COLO668 (cell line): Measurements from ENCODE around the gene RNU1-2.
A peak's percentile ranks its signal among the peaks of the same experiment; 100 is the strongest.
"Not testable (repeated sequence)": the region's sequence is repeated elsewhere in the genome, so short reads cannot be mapped to it uniquely, and the experiment has no call there.

Source experiments
- DNase-seq: peaks from one replicate; lab custom pipeline; 2025; ENCODE audit not compliant: unreplicated experiment; lab: John Stamatoyannopoulos, UW

The RNU1-2 gene

GRCh38 chr1:16888860-16889816, 6.6 kb upstream of the RNU1-2 start:
- no peak for DNase-seq

GRCh38 chr1:16890539-16891021, 5.2 kb upstream of the RNU1-2 start:
- DNase-seq: not testable (repeated sequence)

DNA sequence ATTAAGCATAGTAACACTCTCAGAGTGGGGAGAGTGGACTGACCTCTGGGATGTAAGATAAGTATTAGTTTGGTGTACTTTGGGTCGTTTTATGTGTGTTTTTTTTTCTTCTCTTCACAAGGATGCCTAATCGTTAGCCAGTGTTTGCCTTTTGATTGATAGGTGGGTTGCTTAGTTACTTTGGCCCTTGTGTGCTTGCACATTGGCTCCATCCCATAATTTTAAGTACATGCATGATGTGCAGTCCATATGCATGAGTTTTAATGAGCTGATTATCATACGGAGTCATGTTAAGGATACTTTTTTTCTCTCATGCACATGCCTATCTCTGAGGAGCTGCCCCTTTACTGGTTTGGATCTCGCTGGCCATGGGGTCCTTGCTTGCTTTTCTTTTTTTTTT, 4.7 kb upstream of the RNU1-2 start:
- not testable (repeated sequence) for DNase-seq

- not testable (repeated sequence) for DNase-seq
These were observed 2.7 kb upstream of the RNU1-2 start for GRCh38 chr1:16892978-16893525.

DNA sequence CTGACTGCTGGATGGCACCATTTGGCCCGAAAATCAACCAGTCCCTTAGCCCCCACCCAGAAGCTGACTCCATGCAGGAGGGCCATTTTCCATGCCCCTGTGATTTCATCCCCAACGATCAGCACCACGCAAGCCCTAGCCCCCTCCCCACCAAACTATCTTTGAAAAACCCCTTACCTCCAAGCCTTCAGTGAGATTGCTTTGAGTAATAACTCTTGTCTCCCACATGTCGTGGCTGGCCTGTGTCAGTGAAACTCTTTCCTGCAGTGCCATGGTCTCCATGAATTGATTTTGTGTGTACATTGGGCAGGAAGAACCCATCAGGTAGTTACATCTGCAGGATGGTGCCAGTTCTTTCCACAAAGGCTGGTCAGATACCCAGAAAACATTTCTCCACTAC, 2.0 kb upstream of the RNU1-2 start:
- not testable (repeated sequence) for DNase-seq

DNA sequence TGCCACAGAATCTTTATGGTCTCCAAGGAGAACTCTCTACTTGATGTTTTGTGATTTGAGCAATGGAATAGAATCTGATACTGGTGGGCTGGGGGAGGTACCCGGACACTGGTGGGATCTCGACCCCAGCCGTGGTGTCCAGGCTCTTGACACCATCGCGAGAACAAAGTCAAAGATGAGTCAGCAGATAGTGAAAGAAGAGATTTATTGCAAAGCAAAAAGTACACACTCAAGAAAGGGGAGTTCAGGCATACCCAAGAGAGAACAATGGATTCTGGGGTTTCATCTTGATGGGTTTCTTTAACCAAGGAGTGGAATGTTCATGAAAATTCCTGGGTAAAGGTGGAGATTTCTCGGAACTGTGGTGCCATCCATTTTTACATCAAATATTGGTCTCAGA, 1.4 kb upstream of the RNU1-2 start:
- not testable (repeated sequence) for DNase-seq

DNA sequence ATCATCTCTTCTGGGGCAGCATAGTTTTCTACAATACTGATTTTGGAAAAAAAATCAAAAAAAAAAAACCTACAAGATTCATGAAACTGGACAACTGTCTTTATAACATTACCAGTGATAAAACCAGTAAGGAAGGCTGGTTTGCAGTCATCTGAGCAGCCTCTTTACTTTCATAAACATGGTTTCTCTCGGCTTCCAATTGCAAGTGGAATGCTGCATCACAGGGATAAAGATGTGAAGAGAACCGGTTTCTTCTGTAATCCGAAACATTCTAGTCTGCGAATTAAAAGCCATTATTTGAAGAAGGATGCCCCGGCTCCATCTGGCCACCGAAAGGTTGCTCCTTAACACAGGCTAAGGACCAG, 565 bp upstream of the RNU1-2 start:
- DNase-seq: not testable (repeated sequence)

GRCh38 chr1:16896316-16897055, 706 bp downstream of the RNU1-2 start:
- peak; percentile 65 for DNase-seq

- not testable (repeated sequence) for DNase-seq
These were observed 1.9 kb downstream of the RNU1-2 start for GRCh38 chr1:16897653-16898052.

DNA sequence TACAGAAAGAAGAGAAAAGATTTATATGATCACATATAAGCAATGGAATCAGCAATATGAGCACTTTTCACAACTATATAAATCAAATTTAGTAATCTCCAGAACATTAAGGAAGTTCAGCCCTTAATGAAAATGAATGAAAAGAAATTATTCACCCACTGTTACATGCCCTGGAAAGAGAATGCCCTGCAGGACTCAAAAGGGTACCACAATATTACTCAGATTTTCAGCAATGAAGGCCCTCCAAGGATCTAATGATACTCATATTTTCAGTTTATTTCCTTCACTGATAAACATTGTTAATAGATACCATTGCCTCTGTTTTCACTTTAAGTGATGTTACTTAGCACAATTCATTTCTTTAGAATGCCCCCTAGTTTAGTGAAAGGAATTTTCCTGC, 2.5 kb downstream of the RNU1-2 start:
- not testable (repeated sequence) for DNase-seq

- not testable (repeated sequence) for DNase-seq
These were observed 3.2 kb downstream of the RNU1-2 start for GRCh38 chr1:16899020-16899419.

DNA sequence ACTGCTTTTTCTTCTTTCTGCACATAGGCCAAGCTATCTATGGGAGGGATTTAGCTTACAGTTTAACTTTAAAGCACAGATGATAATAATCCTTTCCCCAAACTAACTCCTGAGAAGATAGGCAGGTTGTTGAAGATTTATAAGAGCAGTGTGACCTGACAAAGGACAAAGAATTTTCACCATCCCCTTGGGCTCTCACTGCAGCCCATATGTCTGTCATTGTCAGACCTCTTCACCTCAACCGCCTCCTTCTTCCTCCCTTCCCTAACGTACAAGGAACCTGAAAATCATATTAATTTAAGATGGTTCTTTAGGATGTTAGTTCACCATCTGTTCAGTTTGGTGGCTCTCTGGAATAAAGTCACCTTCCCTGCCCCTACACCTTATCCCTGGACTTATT, 5.0 kb downstream of the RNU1-2 start:
- no peak for DNase-seq

DNA sequence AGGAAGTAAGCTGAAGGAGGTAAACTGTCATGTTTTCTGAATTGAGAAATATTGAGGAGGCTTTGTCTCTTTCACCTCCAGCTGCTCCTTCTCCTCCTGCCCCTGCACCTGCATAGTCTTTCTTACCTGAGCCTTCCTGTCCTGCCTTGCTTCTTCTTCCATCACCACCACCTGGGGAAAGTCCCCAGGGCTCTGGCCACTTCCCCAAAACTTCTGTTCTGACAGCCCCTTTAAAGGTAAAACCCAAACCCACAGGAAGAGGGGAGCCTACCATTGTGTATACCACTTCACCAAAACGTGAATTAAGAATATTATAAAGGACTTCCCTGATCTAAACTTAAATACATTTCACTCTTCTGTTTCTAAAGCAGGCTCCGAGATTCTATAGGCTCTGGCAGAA, 5.6 kb downstream of the RNU1-2 start:
- not testable (repeated sequence) for DNase-seq

- DNase-seq: no peak
These were observed 7.3 kb downstream of the RNU1-2 start for GRCh38 chr1:16903054-16903453.

DNA sequence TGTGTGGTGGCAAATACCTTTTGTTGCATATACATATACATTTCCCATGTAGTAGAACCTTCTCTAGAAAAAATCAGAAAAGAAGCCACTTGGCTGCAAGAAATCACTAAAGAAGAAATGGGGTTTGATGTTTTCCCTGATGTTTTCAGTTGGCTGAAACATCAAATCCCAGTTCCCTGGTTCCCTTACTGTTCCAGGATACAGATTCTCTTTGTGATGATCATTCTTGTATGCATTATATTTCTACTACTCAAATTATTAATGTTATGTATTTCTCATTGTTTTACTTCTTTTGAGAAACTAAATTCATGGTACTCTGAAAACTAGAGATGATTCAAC, 7.6 kb downstream of the RNU1-2 start:
- no peak for DNase-seq

DNA sequence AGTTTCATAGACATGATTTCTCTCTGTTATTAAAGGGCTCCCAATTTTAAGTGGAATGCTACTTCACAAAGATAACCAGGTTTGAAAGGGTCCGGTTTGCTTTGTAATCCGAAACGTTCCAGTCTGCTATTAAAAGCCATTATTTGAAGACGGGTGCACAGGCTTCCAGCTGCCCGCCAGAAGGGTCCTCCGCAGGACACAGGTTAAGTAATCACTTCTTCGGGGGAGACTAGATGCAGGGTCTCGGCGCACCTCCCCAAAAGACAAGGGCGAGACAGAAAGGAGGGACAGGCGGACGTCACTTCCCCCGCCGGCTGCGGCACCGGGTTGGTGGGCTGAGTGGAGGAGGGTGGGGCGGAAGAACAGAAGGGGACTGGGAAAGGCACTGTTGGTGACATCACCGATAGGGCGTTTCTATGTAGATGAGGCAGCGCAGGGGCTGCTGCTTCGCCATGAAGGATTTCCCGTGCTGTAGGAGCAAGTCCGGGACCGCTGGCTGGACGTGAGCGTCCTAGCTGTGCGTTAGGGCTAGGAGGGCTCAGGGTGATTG, 8.9 kb downstream of the RNU1-2 start:
- DNase-seq: peak; percentile 98

GRCh38 chr1:16905110-16905867, 9.5 kb downstream of the RNU1-2 start:
- peak; percentile 46 for DNase-seq

DNA sequence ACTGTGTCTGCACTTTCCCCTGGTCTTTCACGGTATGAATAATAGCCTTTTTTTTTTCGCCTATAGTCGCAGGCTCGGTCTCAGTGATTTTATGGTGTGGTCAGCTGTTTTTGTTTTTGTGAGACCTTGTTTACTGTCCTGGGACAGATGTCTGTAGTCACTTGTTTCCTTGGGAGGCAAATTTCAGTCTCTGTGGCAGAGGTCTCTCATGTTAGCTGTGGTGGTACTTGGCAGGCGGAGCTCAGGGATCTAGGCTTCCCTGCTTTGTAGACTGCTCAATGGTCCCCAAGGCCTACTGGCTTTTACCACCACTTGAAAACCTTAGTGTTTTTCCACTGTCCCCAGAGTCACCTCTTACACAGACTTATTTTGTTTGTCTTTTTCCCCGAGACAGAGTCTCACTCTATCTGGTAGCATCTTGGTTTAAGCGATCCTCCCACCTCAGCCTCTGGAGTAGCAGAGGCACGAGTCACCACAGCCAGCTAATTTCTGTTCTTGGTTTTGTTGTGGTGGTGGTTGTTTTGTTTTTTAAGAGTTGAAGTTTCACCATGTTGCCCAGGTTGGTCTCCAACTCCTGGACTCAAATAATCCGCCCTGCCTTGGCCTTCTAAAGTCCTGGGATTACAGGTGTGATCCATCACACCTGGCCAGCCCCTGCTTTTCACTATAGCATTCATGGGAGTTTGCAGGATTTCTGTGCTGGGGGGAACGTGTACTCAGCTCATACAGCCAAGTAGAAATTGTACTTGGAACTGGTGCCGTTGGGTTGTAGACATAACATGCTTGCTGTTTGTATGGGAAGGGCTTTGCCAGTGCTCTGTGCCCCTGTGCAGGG, 10.3 kb downstream of the RNU1-2 start:
- DNase-seq: no peak

- no peak for DNase-seq
These were observed 11.1 kb downstream of the RNU1-2 start for GRCh38 chr1:16906873-16907272.
